GM19467 (cell line): Measurements from ENCODE around the gene KAZN.
"Not testable (repeated sequence)": the region's sequence is repeated elsewhere in the genome, so short reads cannot be mapped to it uniquely, and the experiment has no call there.

ENCODE experiments used
- ATAC-seq: cut with Tn5 transposase; IDR thresholded peaks from one replicate; pipeline ENCODE4 v1.9.1; 2021; ENCODE audit warnings: mild to moderate bottlenecking, moderate library complexity; ENCODE audit not compliant: unreplicated experiment

KAZN gene

DNA sequence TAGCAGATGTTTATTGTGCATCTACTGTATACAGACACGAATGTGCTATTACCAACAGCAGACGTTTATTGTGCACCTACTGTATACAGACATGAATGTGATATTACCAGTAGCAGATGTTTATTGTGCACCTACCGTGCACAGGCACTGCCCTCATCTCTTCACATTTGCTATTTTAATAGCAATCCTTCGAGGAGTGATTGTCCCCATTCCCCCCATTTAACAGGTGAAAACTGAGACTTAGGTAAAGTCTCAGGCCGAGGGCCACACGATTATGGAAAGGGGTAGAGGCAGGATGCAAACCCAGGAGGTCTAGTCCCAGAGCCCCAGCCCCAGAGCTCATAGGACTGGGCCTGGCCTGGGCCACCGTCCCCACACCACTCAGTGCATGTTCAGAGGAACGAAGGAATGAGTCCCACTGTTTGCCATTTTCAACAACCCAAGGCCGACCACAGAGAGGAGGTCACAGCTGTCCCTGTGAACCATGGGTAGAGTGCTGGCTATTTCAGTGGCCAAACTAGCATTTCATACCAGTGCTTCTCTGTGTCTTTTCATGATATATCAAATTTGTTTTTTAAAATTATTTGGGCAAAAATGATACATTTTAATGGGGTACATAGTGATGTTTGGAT is 440.6 kb downstream of the KAZN start:
- ATAC-seq, result no peak

GRCh38 chr1:15039901-15040300 is 441.4 kb downstream of the KAZN start:
- no peak for ATAC-seq

GRCh38 chr1:15040685-15041084 is 442.2 kb downstream of the KAZN start:
- not testable (repeated sequence) for ATAC-seq

DNA sequence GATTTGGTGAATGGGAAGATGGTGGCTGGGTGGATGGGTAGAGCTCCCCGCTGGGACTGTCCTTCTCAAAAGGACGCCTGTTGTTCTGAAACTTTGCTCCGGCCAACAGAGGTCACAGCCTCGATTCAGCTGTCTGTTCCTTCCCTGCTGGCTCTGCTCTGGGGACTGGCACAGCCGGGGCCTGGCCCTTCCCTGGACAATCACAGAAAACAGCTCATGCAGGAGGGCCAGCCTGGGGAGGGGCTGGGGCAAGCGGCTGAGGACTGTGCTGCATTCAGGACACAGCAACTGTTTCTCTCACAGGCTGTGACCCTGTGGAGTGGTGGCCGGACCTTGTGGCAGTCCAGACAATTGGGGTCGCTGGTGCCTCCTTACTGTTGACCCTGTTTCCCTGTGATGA is 444.4 kb downstream of the KAZN start:
- no peak for ATAC-seq

GRCh38 chr1:15043934-15044333 is 445.4 kb downstream of the KAZN start:
- ATAC-seq, result no peak

DNA sequence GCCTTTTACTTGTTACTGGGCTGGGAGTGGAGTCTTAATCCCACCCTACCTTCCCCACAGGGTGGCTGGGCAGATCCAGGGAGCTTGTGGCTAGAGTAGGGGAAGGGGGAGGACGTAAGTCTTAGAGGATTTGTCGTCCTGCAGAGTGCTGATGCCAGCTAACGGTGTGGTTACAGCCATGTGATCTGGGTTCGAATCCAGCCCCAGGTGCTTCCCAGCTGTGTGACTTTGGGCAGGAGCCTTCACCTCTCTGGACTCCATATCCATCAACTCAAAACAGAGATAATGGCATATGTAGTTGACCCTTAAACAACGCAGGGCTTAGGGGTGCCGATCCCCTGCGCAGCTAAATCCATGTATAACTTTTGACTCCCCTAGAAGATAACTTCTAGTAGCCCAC is 446.6 kb downstream of the KAZN start:
- ATAC-seq, result no peak

GRCh38 chr1:15046487-15047165 is 448.1 kb downstream of the KAZN start:
- no peak for ATAC-seq

DNA sequence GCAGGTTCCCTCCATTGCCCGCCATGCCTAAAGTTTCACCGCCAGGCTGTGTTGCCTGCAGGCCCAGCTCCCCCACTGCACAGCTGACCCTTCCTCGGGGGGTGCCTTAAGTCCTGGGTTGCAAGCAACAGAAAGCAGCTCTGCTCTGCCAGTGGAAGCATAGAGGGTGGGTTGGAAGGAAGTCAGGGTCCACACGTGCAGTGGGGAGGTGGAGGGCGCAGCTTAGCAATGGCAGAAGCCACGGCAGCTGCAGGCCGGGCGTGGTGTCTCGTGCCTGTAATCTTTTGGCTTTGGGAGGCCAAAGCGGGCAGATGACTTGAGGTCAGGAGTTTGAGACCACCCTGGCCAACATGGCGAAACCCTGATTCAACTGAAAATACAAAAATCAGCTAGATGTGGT is 448.8 kb downstream of the KAZN start:
- no peak for ATAC-seq

- no peak for ATAC-seq
Observed at GRCh38 chr1:15048437-15048980, 450.0 kb downstream of the KAZN start.

DNA sequence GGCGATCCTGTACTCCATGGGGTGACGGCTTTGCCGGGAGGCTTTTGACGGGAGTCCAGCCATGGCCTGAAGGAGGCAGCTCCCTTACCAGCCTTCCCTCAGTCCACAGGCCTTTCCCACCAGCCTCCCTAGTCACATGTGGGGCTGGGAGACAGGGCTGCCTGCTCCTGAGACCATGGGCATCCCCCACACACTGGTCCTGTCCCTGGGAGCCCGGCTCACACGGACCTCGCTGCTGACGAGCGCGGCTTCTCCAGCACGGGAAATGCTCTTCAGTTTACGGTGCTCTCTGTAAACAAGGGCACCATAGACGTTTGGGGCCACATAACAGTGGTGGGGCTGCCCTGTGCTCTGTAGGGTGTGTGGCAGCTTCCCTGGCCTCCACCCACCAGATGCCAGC is 450.6 kb downstream of the KAZN start:
- no peak for ATAC-seq

DNA sequence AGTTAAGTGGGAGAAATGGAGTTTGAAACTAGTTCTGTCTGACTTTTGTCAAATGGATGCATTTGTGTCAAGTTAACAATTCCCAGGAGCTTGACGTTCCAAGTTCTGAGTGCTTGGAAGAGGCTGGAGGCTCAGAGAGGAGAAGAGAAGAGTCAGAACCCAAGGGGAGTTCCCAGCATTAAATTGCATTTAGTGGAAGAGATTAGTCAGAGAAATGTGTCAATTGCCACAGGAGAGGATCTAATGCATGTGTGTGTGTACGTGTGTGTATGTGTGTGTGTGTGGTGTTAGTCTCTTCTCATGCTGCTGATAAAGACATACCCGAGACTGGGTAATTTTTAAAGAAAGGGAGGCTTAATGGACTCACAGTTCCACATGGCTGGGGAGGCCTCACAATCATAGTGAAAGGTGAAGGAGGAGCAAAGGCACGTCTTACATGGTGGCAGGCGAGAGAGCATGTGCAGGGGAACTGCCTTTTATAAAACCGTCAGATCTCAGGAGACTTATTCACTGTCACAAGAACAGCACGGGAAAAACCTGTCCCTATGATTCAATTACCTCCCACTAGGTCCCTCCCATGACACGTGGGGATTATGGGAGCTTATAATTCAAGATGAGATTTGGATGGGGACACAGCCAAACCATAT is 453.5 kb downstream of the KAZN start:
- ATAC-seq, result no peak

- ATAC-seq, result no peak
Observed at GRCh38 chr1:15053153-15053552, 454.7 kb downstream of the KAZN start.

- no peak for ATAC-seq
Observed at GRCh38 chr1:15055736-15056415, 457.4 kb downstream of the KAZN start.

GRCh38 chr1:15056515-15057285 is 458.2 kb downstream of the KAZN start:
- no peak for ATAC-seq

GRCh38 chr1:15057834-15058233 is 459.3 kb downstream of the KAZN start:
- no peak for ATAC-seq

GRCh38 chr1:15058261-15058660 is 459.8 kb downstream of the KAZN start:
- no peak for ATAC-seq

- ATAC-seq, result no peak
Observed at GRCh38 chr1:15060104-15060503, 461.6 kb downstream of the KAZN start.

DNA sequence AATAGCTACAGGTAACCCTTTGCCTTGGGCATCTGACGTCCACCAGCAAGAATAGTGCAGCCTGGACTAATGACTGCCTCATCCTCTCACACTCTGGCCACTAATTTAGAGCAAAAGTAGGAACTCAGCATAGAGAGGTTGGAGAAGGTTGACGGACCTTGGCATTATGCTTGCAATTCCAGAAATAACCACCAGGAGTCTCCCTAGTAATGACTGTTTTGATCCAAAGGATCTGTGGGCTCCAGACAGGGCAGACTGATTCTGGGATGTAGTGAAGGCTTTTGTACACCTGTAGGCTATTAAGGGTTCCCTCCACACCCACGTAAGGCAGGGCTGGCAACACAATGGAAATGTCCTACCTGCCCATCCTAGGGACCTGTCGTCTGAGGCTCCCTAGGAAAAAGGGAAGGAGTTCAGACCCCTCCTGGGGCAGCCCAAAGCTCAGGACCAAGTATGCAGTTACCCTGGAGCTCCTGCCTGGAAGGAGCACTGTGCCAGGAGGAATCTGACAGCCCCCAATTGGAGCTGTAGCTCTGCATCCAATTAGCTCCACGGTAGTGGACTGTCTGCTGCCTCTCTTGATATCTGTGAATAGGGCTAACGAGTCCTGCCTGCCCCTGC is 464.1 kb downstream of the KAZN start:
- no peak for ATAC-seq

- ATAC-seq, result no peak
Observed at GRCh38 chr1:15063346-15063745, 464.9 kb downstream of the KAZN start.

DNA sequence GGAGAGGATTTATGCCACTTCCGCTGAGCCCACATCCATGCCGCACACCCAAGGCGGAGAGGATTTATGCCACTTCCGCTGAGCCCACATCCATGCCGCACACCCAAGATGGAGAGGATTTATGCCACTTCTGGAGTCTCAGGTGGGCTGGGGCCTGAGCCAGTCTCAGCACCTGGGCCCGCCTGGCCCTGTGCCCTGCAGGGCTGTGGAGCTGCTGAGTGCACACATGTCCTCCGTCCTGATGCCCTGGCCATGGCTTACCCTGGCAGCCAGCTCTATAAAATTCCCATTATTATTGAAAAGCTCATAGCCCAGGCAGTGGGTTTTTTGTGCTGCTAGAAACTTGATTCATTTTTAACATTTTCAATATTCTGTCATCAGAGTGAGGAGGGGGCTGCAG is 465.3 kb downstream of the KAZN start:
- no peak for ATAC-seq
